K562 (cell line): ENCODE data around the gene HAAO. TPM values are rescaled to one million over a fixed set of nuclear protein-coding genes. Genes with fewer than 3 reads are reported as not detected.

Experiments used
- ATAC-seq: fragments of 200-7000 bp; cut with Tn5 transposase; 3 replicates; pipeline ENCODE4 v1.9.1; 2020; ENCODE audit warnings: moderate library complexity
- BruUV-seq: library from RNA; stranded (reverse); fragments of 400-500 nt; replicated peaks from 2 replicates; lab custom pipeline; 2021; lab: Mats Ljungman, UMichigan
- CTCF ChIA-PET: fragments of 300-600 bp; formaldehyde crosslinking; extraction: SDS; loops from one replicate; lab custom pipeline; 2021; ENCODE audit warnings: low intra/inter-chr PET ratio; lab: Yijun Ruan, JAX
- POLR2A ChIA-PET: fragments of 300-600, 350-650 bp; sonication (Branson Sonifier 250); formaldehyde crosslinking; extraction: SDS; loops from one replicate; lab custom pipeline; 2021; ENCODE audit warnings: antibody characterized with exemption, inconsistent platforms; lab: Yijun Ruan, JAX
- DNase-seq, 4 experiments: peaks; one replicate each; pipeline versions ENCODE4 v3.0.0 to v3.0.0-alpha.2; 2011 to 2018; ENCODE audit warnings: low spot score in 3 of 4, mixed read lengths in 3 of 4; ENCODE audit errors: extremely low read depth in 1 of 4
- FAIRE-seq: peaks from 2 replicates; lab custom pipeline; 2011; peaks lifted over from hg19 to GRCh38; lab: Jason Lieb, UNC
- H2AFZ ChIP-seq: 2 replicates; pipeline ENCODE4 v1.6.0; 2011; ENCODE audit warnings: low read depth, low read length, control low read depth, inconsistent platforms
- H3K27ac ChIP-seq: fragments of 200-600 bp; 3 replicates; pipeline ENCODE4 v1.8.0; 2011; ENCODE audit warnings: low read depth, mild to moderate bottlenecking, control low read depth, inconsistent platforms, low read length, moderate library complexity, mixed read lengths; ENCODE audit errors: extremely low read depth
- H3K27me3 ChIP-seq, 2 experiments: fragments of 300-600 bp in 1 of 2; 2 replicates in 1 of 2; 3 replicates in 1 of 2; pipeline versions ENCODE4 v1.6.0 to v1.8.0; 2011; ENCODE audit warnings: inconsistent platforms in 2 of 2, low read length in 2 of 2, mild to moderate bottlenecking in 1 of 2, mixed read lengths in 1 of 2, moderate library complexity in 1 of 2; ENCODE audit not compliant: control insufficient read depth in 2 of 2, insufficient read depth in 2 of 2
- H3K36me3 ChIP-seq: fragments of 300-600 bp; 3 replicates; pipeline ENCODE4 v1.8.0; 2011; ENCODE audit warnings: mild to moderate bottlenecking, low read length, inconsistent platforms; ENCODE audit not compliant: control insufficient read depth, insufficient read depth
- H3K4me1 ChIP-seq, 2 experiments: fragments of 200-600 bp in 1 of 2; replicated peaks in 1 of 2; 2 replicates in 1 of 2; 3 replicates in 1 of 2; pipeline versions ENCODE4 v1.5.1 to v1.8.0; 2011; ENCODE audit warnings: inconsistent platforms in 2 of 2, low read length in 2 of 2, mild to moderate bottlenecking in 1 of 2, mixed read lengths in 1 of 2, moderate library complexity in 1 of 2; ENCODE audit not compliant: control insufficient read depth in 2 of 2, insufficient read depth in 2 of 2
- H3K4me2 ChIP-seq: 2 replicates; pipeline ENCODE4 v1.6.1; 2011; ENCODE audit warnings: low read length, control low read depth, inconsistent platforms, mixed read lengths; ENCODE audit not compliant: insufficient read depth
- H3K4me3 ChIP-seq: fragments of 200-600 bp; sonication (generic), shearing (Covaris generic); 2 replicates; pipeline ENCODE4 v1.5.1; 2016; ENCODE audit warnings: control low read depth, inconsistent platforms
- H3K79me2 ChIP-seq: fragments of 200-600 bp; 3 replicates; pipeline ENCODE4 v1.8.0; 2011; ENCODE audit warnings: low read length, inconsistent platforms; ENCODE audit not compliant: control insufficient read depth, insufficient read depth
- H3K9ac ChIP-seq, 2 experiments: 2 replicates each; pipeline versions ENCODE4 v1.6.0 to v1.6.1; 2011; ENCODE audit warnings: low read depth in 2 of 2, low read length in 2 of 2, control low read depth in 1 of 2, inconsistent platforms in 1 of 2, mild to moderate bottlenecking in 1 of 2, mixed read lengths in 1 of 2; ENCODE audit not compliant: insufficient read depth in 1 of 2
- H3K9me1 ChIP-seq: one replicate; pipeline ENCODE4 v1.6.0; 2011; ENCODE audit warnings: inconsistent platforms, mild to moderate bottlenecking, low read length, moderate library complexity; ENCODE audit not compliant: control insufficient read depth, insufficient read depth
- H3K9me3 ChIP-seq: replicated peaks from 2 replicates; pipeline ENCODE4 v1.5.1; 2011; ENCODE audit warnings: low read depth, low read length, inconsistent platforms; ENCODE audit not compliant: control insufficient read depth, insufficient read depth
- H4K20me1 ChIP-seq: replicated peaks from 2 replicates; pipeline ENCODE4 v1.6.1; 2011; ENCODE audit warnings: low read length, inconsistent platforms, mixed read lengths; ENCODE audit not compliant: control insufficient read depth, insufficient read depth
- E2F5 ChIP-seq: sonication (generic); formaldehyde crosslinking; IDR thresholded peaks from 2 replicates; pipeline ENCODE4 v1.8.0; 2022; ENCODE audit warnings: mild to moderate bottlenecking, missing genetic modification reagents
- HCFC1 ChIP-seq: IDR thresholded peaks from 2 replicates; pipeline ENCODE4 v1.6.1; 2012; ENCODE audit warnings: low read depth, low read length, improper control_type of control experiment
- NFE2L1 ChIP-seq: fragments of 450-650 bp; IDR thresholded peaks from 2 replicates; pipeline ENCODE4 v1.6.1; 2016; ENCODE audit warnings: missing genetic modification characterization, low read depth, mild to moderate bottlenecking, missing compliant biosample characterization, moderate library complexity, borderline replicate concordance
- ZNF311 ChIP-seq: fragments of 250-450 bp; sonication (Bioruptor Pico); IDR thresholded peaks from 2 replicates; pipeline ENCODE4 v1.4.0; 2020; ENCODE audit warnings: mild to moderate bottlenecking, moderate library complexity
- WGBS: fragments of 100-300 bp; shearing (Covaris generic); methylation state at CpG from one replicate; pipeline ENCODE4 v1.1.6; 2016; ENCODE audit warnings: low coverage, mixed read lengths; ENCODE audit not compliant: insufficient coverage; ENCODE audit errors: missing lambda C conversion rate; 5-methylcytosine and 5-hydroxymethylcytosine counted together
- in situ Hi-C: fragments of 300-500 bp; cut with MboI; formaldehyde crosslinking; loops from 4 replicates; pipeline ENCODE4 v1.15.0; 2018; ENCODE audit warnings: inconsistent platforms, mixed read lengths
- intact Hi-C: fragments of 100-400 bp; cut with micrococcal nuclease; formaldehyde crosslinking; loops from 2 replicates; pipeline ENCODE4 v1.14.2; 2022
- polyA plus RNA-seq, 8 experiments: library from polyadenylated mRNA; depleted of rRNA in 4 of 8; stranded (reverse) in 5 of 8; unstranded in 3 of 8; fragments of >200 nt; fragmentation: Nextera tagmentation in 2 of 8; fragmentation: Illumina TruSeq in 1 of 8; extraction: Ambion mirVana in 2 of 8; extraction: Trizol in 1 of 8; gene quantifications; 2 replicates each; pipeline versions ENCODE4 v1.2.1 to v1.2.3, GENCODE V29; 2011 to 2014; ENCODE audit warnings: inconsistent platforms in 1 of 8, missing spikeins in 1 of 8
- total RNA-seq, 7 experiments: library from RNA; depleted of rRNA in 6 of 7; stranded (reverse); fragments of >200 nt in 6 of 7; fragmentation: Illumina TruSeq in 2 of 7; extraction: Trizol in 2 of 7; gene quantifications; 2 replicates each; pipeline versions ENCODE4 v1.2.1 to v1.2.3, GENCODE V29; 2011 to 2021; ENCODE audit warnings: low replicate concordance in 1 of 7
- TF ChIP-seq, protein P1 (sequence below): fragments of 450-650 bp; formaldehyde crosslinking; IDR thresholded peaks from 2 replicates; pipeline ENCODE4 v1.4.0; 2022; ENCODE audit warnings: missing genetic modification characterization

HAAO gene
- total and polyA plus RNA-seq, 9 of the 15 experiments (the other 6 are each of a cell fraction or from before 2014, with no cell fraction given): not detected

DNA sequence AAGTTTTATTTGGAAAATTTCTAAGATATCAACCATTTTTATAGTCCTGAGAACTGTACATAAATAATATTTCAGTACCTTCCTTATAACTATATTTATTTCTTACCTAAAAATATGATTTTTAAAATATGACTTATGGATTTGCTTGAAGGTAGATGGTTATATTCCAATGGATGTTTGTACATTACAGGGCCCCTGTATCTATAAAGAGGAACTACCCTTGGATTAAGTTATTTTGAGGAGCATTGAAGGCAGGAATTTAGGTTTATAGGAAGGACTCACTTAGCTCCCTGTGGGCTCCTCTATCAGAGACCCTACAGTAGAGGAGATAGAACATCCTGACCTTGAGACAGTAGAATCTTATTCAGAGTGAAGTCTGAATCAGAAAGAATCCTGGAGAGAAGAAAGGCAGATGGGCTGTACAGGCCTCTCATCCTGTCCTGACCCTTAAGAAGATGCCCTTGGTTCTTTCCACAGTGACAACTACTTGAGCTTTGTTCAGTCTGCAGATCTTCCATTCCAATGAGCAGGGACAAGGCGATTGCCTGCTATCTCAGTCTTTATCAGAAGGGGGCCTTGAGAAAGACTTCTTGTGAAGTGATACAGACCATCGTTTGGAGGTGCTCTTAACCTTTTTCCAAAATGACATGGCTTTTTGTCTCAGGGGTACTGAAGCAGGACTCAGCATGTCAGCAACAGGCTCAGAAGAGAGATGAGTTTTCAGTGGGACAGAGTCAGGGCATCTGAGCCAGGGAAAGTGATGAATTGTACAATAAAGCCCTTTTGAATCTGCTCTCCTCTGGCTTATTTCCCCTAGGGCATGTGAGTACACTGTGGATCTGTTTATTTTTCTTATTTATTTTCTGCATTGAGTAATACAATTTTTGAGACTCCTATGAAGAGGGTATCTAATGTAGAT, 49.4 kb downstream of the HAAO start:
- intact Hi-C loops (no loop called here), in situ Hi-C loops (no loop called here)
- no TSS peak for BruUV-seq
- Histone ChIP-seq H3K9ac (no peak overlapping the region), H3K4me3 (no peak overlapping the region), H3K9me3 (no peaks in the 10 kb centered on the region), H4K20me1 (no peaks in the 10 kb centered on the region), H3K4me2 (no peak overlapping the region), H2AFZ (no peak overlapping the region), H3K36me3 (no peaks in the 10 kb centered on the region), H3K9me1 (no peaks in the 10 kb centered on the region), H3K4me1 (no peaks in the 10 kb centered on the region), H3K27me3 (peaks cover 0 to 12% of the 10 kb centered on the region in 2 experiments; a peak in 2 of 5 replicates), H3K27ac (no peak overlapping the region), H3K79me2 (no peaks in the 10 kb centered on the region)
- ChIA-PET CTCF (no interaction called here), POLR2A (interaction anchor here (0.9 to 1.5 kb wide), 2 partner anchors 10 to 12 kb away, joined by 3 read pairs; no protein-coding TSS in a partner anchor)
- TF ChIP-seq, protein P1, sequence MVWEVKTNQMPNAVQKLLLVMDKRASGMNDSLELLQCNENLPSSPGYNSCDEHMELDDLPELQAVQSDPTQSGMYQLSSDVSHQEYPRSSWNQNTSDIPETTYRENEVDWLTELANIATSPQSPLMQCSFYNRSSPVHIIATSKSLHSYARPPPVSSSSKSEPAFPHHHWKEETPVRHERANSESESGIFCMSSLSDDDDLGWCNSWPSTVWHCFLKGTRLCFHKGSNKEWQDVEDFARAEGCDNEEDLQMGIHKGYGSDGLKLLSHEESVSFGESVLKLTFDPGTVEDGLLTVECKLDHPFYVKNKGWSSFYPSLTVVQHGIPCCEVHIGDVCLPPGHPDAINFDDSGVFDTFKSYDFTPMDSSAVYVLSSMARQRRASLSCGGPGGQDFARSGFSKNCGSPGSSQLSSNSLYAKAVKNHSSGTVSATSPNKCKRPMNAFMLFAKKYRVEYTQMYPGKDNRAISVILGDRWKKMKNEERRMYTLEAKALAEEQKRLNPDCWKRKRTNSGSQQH (CRISPR knock-in tag): no peak
- TF ChIP-seq NFE2L1 (tag) (no peak), E2F5 (CRISPR knock-in tag) (no peak), ZNF311 (CRISPR knock-in tag) (no peak), HCFC1 (no peak)
- WGBS: 6% methylated on average over 2 of the region's 2 CpGs
- ATAC-seq (no peak), FAIRE-seq (no peak), DNase-seq (no peak)
